Measurements from ENCODE around the gene CSNK1A1.
"Not testable (repeated sequence)": the region's sequence is repeated elsewhere in the genome, so short reads cannot be mapped to it uniquely, and the experiment has no call there.

Gene CSNK1A1

DNA sequence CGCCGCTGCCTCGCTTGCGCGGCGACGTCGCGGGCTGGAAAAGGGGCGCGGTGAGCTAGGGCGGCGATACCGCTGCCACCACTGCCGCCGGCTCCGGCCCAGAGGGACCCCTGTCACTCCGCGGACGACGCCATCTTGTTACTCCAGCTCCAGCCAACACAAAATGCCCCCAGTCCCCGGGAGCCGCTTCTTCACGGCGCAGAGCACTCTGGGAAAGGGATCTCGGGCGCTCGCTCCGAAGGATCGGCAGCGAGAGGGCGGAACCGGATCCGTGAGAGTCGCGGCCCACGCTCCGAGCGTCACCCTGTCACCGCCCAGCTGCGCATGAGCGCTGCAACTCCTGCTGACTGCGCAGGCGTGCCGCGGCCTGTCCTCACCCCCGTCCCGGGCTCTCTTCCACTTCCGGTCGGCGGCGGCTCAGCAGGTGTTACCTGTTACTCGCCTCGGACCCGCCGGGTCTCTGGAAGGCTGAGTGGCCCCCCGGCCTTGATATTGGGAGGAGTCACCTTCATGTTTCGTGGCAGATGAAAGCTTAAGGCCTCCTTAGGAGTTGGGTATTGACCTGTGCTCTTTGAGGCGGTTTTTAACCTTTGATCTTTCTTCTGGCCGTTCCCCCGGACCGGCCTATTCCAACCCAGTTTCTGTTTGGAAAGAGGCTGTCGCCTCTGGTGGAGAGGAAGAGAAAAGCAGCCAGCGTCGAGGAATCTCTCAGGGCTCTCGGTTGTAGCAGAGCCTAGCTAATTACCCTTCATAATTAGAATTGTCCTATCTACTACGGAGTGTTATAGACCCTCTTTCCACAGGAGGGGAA is at the start of gene CSNK1A1:
Gene CSNK1A1 (minus strand): TSS at position 213 of the 811 bp plus-strand sequence. CDS start 475 bp downstream, outside the sequence.
- DNase-seq (ENCODE audit: low spot score) = peak; percentile 98

DNA sequence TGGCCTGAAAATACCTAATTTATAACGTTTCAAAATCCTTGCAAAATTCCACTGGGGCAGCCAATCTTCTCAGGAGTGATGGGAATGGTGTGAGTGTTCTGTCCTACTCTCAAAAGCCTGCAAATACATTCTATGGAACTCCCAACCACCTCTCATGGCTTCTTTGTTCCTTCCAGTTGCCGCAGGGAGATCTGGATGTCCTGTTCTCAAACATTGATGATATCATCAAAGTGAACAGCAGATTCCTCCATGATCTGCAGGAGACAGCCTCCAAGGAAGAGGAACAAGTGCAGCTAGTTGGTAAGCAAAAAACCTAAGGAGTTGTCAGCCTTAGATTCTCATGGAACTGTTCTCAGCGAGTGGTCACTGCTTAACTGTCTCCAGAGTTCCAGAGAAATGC is 49.7 kb upstream of the CSNK1A1 start:
- no peak for DNase-seq (ENCODE audit: low spot score)

GRCh38 chr5:149599375-149599774 is 48.1 kb upstream of the CSNK1A1 start:
- DNase-seq (ENCODE audit: low spot score) = no peak

GRCh38 chr5:149598966-149599365 is 47.7 kb upstream of the CSNK1A1 start:
- no peak for DNase-seq (ENCODE audit: low spot score)

DNA sequence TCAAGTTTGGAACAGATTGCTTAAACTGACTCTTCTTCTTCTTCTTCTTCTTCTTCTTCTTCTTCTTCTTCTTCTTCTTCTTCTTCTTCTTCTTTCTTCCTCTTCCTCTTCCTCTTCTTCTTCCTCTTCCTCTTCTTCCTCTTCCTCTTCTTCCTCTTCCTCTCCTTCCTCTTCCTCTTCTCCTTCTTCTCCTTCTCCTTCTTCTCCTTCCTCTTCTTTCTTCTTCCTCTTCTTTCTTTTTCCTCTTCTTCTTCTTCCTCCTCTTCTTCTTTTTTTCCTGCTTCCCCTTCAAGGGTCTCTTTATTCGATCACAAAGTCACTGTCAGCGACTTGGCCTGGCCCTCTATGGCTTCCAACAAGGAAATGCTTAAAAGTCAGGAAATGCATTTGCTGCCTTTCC is 47.0 kb upstream of the CSNK1A1 start:
- not testable (repeated sequence) for DNase-seq (ENCODE audit: low spot score)

DNA sequence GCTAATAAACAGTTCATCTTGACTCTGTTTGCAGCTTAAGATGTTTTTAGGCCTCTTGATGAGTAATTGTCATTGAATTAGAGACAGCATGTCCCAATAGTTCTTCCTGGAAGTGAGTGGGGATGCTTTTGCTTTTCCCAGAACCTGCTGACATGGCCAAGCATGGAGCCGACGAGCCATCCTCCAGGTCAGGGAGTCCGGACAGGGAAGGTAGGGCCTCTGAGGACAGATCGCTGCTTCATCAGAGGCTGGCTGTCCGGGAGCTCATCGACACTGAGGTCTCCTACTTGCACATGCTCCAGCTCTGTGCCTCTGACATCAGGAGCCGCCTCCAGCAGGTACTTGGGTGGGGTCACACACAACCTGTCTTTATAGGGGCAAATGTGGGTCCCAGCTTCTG is 46.4 kb upstream of the CSNK1A1 start:
- no peak for DNase-seq (ENCODE audit: low spot score)

DNA sequence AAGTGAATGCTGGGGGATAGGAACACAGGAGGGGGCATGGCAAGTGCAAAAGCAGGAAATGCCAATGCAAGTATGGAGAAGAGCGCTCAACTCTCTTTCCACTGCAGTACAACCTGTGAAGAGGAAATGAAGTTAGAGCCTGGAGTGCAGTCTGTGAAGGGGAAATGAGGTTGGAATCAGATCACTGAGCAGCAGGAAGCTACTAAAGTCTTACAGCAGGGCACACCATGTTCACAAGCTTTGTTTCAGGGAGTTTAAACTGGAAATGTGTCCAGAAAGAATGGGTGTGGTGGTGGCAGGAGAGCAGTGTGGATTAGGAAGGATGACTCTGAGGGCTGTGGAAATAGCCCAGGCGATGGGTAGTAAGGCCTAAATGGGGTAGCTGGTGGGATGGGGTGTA is 45.5 kb upstream of the CSNK1A1 start:
- no peak for DNase-seq (ENCODE audit: low spot score)

DNA sequence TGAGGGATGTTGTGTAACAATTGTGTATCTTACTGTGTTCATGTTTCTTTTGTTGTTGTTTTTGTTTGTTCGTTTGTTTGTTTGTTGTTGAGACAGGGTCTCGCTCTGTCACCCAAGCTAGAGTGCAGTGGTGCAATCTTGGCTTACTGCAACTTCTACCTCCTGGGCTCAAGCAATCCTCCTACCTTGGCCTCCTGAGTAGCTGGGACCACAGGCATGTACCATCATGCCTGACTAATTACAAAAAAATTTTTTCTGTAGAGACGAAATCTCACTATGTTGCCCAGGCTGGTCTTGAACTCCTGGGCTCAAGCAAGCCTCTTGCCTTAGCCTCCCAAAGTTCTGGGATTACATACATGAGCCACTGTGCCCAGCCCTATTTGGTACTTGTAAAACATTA is 43.9 kb upstream of the CSNK1A1 start:
- DNase-seq (ENCODE audit: low spot score) = not testable (repeated sequence)

- DNase-seq (ENCODE audit: low spot score) = no peak
Measured at GRCh38 chr5:149594206-149594895, 43.1 kb upstream of the CSNK1A1 start.

DNA sequence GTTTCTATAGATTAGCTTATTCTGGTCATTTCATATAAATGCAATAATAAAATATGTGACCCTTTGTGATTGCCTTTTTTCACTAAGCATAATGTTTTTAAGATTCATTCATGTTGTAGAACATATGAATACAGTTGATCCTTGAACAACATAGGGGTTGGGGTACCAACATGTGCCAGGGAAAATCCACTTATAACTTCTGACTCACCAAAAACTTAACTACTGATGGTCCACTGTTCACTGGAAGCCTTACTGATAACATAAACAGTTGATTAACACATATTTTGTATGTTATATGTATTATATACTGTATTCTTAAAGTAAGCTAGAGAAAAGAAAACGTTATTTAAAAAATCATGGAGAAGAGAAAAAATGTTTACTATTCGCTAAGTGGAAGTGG is 42.1 kb upstream of the CSNK1A1 start:
- DNase-seq (ENCODE audit: low spot score) = no peak

- DNase-seq (ENCODE audit: low spot score) = no peak
Measured at GRCh38 chr5:149588936-149589335, 37.7 kb upstream of the CSNK1A1 start.

DNA sequence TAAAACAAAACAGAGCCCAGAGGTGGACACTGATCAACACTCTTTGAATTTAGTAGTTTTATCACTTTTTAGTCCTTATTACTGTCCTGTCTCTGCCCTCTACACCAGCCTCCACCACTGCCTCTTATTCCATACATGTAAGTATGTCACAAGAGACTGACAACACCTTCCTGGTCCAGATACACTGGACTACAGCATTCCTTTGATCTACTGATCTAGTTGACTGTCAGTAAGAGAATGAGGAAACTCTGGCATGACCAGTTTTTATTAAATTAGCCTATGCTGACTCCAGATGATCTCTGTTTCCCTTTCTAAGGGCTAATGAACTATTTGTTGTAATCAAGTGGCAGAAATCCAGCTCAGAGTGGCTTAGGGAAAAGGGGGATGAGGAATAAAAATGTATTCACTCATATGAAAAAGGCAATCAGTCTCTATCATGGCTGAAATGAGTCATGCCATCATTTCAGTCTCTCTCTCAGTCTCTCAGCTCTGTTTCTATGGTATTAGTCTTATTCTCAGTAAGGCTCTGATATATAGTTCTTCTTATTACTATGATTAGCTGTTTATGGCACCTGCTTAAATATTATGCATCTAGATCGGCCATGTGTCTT is 35.6 kb upstream of the CSNK1A1 start:
- no peak for DNase-seq (ENCODE audit: low spot score)

DNA sequence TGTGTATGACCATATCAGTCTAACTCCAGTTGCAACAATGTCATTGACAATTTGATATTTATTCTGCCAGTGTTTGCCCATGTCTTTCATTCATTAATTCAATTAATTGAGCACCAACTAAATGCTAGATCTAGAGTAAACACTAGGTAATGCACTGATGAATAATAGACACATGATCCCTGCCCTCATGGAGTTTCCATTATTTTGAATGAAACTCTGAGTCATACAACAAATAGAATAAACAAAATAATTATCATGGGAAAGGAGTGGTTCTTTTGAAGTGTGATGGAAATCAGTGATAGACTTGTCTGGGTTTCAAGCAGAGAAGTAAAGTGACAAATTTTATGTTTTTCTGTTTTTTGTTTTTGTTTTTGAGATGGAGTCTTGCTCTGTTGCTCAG is 34.7 kb upstream of the CSNK1A1 start:
- no peak for DNase-seq (ENCODE audit: low spot score)

DNA sequence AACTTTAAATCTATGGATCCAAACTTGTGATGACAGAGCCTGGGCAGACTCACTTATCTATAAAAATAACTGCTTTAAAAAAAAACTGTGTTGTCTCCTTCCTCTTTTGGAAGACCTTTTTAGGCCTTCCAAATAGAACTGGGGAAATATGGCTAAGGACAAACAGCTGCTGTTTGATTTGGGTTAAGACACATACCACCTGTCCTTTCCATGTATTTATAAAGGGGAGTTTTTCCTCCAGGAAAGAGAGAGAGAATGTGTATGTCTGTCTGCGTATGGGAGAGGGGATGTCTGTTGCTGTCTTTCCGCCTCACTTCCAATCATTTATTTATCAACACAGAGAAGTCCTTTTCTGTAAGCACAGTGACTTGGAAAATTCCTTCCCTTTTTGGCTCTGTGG is 32.9 kb upstream of the CSNK1A1 start:
- DNase-seq (ENCODE audit: low spot score) = no peak

- DNase-seq (ENCODE audit: low spot score) = no peak
Measured at GRCh38 chr5:149583394-149583793, 32.2 kb upstream of the CSNK1A1 start.

- no peak for DNase-seq (ENCODE audit: low spot score)
Measured at GRCh38 chr5:149581931-149582768, 30.9 kb upstream of the CSNK1A1 start.

DNA sequence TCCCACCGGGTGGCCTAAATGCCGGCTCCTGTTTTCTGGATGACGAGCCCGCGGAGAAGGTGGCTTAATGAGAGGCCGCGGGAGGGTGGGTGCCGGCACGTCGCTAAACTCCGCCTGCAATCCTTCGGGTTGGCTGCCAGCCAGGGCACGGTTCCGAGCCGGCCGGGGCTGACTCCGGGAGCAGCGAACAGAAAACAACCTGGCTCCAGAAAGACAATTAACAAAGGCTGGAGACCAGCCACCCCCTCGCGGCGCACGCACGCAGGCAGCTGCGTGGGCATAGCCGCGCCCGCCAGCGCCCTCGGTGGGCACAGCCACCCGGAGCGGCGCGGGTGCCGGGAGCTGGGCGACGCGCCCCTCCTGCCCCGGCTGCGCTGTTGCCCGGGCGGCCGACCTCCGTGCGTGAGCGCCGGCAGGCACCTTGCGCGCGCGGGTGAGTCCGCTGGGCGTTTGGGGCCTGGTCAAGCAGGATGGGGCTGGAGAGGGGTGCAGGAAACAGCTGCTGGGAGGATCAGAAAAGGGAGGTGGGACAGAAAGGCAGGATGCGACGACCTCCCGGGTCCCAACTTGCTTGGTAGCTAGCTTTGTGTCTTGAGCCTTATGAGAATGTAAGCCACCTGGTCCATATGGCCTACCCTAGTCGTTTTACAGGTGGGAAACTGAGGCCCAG is 30.1 kb upstream of the CSNK1A1 start, which contains the start of gene ARHGEF37:
Gene ARHGEF37 (plus strand): TSS at position 307 of the 670 bp plus-strand sequence. CDS start 16,272 bp downstream, outside the sequence.
- DNase-seq (ENCODE audit: low spot score) = peak; percentile 21

DNA sequence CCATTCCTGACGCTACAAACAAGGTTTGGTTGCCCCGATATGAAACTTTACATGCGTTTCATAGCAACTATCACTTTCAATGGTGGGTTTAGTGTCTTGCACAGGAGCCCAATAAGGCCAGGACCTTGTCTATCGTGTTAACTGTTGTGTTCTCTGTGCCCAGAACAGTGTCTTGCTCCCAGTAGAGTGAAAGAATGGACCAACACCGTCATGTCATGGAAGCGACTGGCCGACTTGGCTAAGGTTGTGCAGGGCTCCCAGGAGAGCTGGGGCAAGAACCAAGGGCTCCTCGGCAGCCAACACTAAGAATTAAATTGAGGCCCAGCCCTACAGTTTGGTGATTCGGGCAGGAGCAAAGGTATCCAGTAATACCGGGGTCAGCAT is 29.6 kb upstream of the CSNK1A1 start:
- DNase-seq (ENCODE audit: low spot score) = no peak

DNA sequence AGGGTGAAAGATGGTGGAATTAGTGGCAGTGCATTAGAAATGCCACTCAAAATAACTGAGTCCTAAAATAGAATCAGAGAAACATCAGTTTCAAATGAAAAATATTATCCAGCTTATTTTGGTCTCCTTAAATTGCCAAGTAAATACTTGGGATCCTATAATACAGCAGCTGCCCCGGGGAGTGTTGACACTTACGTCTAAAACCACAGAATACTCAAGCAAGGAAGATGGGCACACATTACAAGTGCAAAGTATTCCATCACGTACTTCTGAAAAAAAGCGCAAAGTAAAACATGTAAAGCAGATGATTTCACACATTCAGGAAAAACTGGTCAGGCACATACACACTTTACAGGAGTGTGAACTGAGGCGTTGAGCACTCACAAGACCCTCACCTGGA is 27.7 kb upstream of the CSNK1A1 start:
- no peak for DNase-seq (ENCODE audit: low spot score)

DNA sequence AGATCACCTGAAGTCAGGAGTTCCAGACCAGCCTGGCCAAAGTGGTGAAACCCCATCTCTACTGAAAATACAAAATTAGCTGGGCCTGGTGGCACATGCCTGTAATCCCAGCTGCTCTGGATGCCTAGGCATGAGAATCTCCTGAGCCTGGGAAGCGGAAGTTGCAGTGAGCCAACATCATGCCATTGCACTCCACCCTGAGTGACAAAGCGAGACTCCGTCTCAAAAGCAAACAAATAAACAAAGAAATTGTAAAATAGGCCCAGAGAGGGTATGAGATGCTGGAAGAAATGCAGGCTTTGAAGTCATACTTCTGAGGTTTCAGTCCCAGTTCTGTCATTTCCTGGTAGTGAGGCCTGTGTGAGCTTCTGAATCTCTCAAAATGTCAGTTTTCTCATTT is 24.8 kb upstream of the CSNK1A1 start:
- no peak for DNase-seq (ENCODE audit: low spot score)

GRCh38 chr5:149575131-149575530 is 23.9 kb upstream of the CSNK1A1 start:
- DNase-seq (ENCODE audit: low spot score) = no peak

Data from CD4-positive, alpha-beta T cell treated with Interleukin-6 at 100 ng/mL for 8 hours (primary cell).